Kidney tubule cell (primary cell): Measurements from ENCODE around the gene TACC2.
"Not testable (repeated sequence)": the region's sequence is repeated elsewhere in the genome, so short reads cannot be mapped to it uniquely, and the experiment has no call there.

ENCODE experiments used
- DNase-seq: peaks from one replicate; pipeline ENCODE4 v3.0.0-alpha.2; 2018; ENCODE audit warnings: low spot score

Gene TACC2

DNA sequence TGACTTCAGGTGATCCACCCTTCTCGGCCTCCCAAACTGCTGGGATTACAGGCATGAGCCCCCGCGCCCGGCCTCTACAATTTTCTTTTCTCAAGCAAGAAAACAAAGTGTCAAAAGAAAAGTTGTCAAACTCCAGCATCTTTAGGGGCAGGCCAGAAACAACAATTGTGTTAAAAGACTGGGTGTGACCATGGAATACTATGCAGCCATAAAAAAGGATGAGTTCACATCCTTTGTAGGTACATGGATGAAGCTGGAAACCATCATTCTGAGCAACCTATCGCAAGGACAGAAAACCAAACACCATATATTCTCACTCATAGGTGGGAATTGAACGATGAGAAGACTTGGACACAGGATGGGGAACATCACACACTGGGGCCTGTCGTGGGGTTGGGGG is 34.3 kb downstream of the TACC2 start:
- not testable (repeated sequence) for DNase-seq

DNA sequence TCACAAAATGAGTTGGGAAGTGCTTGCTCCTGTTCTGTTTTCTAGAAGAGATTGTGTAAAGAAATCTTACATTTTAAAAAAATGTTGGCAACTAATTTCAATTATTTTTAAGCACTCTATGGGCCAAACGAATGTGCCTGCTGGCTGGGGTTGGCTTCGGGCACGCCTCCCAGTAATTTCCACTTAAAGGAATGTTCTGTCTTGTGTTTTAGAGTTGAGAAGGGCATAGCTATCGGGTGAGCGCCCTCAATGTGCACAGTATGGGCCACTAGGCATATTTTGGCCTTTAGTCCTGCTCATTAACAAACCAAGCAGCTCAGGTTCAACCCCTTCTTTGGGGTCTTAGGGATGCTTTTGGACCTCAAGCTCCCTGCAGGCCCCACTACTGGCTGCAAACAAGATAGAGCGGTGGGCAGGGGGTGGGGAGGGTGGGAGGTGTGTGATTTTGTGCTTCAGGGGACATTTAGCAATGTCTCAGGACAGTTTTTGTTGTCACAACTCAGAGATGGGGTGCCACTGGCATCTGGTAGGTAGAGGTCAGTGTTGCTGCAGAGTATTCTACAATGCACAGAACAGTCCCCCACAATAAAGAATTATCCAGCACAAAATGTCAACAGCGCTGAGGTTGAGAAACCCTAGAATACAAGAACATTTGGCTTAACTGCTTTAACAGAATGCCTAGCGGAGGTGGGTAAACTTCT is 40.7 kb downstream of the TACC2 start:
- DNase-seq, result no peak

DNA sequence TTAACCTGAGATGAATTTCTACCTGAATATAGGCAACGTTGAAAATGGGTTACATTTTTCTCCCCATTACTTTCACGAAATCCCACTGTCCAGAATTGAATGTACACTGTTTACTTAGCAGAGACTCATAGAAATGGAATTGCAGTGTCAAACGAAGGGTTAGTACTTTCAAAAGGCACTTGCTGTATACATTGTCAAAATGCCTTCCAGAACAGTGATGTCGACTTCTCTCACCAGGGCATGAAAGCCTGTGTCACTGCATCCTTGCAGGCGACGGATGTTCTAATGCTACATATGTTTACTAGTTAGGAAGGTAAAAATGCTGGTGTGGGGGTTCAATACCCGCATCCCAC is 41.2 kb downstream of the TACC2 start:
- no peak for DNase-seq

DNA sequence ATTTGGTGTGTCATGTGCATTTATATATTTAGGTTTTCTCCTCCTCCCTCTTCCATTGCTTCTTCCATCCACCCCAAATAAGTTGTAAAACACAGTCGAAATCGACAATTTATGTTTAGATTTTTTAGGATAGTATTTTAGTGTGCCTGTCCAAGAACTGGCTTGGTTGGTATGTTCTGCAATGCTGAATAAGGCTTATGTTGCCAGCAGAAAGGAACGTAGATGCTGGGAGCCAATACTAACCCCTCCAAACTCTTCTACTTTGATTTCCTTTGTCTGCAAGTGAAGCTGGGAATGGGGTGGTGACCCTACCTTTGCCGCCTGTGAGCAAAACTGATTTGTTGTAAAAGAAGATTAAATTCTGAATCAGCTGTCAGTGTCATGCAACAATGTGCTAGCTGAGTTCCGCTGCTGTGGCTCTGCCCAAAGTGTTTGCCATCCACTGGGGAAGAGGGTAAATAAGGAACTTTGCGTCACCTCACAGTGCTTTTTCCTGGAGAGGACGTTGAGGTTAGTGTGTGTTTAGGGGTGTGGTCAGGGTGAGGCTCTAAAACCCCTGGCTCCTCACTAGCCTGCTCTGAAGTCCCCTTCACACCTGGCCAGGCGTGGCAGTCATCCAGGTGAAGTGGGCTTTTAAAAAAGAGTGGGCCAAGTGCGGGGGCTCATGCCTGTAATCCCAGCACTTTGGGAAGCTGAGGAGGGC is 44.4 kb downstream of the TACC2 start:
- DNase-seq, result no peak

DNA sequence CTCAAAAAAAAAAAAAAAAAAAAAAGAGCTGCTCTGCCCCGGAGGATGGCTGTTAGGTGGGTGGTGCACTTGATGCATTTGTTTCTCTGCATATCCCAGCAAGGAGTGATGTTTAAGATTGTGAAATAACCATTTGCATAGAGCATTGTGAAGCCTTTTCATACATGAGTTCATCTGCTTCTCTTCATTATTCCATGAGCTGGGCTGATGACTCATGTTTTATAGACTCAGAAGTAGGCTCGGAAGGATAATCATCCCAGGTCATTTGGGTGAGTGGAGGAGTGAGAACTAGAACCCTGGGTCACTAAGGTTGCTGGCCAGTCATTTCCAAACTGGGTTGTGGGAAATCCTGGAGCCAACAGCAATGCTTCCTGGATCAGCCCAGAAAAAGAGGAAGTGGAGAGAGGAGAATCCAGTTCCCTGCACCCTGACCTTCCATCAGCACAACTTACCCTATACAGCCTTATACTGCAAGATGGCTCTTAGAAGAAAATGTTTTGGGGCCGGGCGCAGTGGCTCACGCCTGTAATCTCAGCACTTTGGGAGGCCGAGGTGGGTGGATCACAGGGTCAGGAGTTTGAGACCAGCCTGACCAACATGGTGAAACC is 45.3 kb downstream of the TACC2 start:
- DNase-seq, result peak; percentile 75

DNA sequence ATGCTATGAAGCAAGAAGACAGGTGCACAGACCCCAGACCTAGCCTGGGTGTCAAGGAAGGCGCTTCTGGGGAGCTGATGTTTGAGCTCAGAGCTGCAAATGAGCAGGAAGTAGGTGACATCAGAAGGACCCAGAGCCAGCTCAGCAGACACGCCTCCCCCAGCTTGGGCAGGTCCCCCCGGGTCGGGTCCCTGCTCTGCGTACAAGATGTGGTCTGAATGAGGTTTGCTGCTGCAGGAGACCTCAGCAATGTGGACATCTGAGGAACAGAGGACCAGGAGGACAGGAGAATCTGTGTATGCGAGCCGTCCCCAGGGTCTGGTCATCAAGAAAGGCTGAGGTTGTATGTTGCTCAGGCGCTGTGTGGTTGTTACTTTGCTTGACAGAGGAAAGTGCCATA is 51.8 kb downstream of the TACC2 start:
- DNase-seq, result no peak

DNA sequence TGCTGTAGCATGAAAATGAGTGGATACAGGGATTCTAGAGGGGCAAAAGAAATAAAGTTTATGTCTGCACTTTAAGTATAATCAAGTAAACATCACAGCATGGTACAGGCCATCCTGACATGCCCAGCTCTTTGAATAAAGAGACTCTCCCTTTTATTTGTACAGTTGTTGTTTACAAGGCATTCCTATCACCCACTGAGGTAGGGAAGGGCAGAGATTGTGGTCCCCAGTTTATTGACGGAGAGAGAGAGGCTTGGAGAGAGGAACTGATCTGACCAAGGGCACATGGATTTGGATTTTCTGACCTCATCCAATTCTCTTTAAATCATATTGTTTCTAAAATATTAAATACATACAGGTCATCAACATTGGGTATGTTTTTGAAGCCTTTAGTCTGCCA is 53.9 kb downstream of the TACC2 start:
- DNase-seq, result no peak

DNA sequence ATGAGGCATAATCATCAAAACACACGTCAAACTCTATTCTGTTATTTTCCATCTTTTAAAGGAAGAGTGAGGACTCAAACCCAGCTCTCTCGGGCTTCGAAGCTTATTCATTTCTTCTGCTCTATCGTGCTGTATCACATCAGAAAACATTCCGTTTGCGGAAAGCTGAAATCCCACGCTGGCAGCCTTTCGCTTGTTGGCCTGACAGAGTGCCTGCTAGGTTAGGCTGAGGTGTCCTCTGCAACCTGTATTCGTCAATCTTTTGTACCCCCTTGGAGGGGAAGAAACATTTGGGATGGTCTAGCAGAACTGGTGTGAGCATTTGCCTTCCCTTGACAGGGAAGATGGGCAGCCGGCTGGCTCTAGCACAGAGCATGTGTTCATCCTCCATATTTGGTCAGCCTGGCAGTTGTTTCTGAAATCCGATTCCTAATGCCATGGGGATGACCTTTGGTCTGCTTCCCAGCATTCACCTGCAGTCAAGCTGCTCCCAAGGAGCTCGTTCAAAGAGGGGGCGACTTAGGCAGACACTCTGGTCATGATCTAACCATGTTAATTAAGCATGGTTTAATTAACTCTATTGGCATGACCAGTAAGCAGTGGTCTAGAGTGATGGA is 55.2 kb downstream of the TACC2 start:
- DNase-seq, result no peak

DNA sequence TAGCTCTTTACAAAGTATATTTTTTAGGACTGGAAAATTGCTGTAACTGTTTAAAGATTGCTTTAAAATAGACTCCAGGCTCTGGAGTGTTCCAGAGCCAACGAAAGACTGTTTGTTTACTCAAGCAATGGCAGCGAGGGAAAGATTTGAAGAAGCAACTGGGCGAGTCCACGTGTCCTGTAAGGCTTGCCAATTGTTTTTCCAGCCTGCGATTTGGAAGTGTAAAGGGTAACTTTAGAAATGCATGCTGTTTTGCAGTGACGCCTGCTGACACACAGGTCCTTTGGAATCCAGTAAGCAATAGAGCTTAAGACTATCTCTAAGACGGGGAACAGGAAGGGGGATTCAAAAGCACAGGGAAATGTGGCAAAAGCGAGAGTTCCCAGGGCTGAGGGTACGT is 55.8 kb downstream of the TACC2 start:
- no peak for DNase-seq

DNA sequence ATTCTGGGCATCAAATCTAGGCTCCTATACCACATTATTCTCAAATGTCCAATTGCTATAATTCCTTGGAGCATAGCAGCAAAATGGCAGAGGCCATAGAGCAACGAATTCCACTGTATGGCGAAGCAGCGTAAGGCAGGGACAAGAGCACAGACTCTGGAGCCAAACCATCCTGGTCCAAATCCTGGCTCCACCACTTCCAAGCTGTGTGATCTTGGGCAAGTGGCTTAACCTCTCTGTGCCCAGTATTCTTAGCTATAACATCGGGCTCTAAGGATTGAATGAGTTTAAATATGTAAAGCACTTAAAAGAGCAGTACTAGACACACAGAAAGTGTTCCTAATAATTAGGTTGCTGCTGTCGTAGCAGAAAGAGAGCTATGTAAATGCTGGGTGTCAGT is 56.2 kb downstream of the TACC2 start:
- no peak for DNase-seq

DNA sequence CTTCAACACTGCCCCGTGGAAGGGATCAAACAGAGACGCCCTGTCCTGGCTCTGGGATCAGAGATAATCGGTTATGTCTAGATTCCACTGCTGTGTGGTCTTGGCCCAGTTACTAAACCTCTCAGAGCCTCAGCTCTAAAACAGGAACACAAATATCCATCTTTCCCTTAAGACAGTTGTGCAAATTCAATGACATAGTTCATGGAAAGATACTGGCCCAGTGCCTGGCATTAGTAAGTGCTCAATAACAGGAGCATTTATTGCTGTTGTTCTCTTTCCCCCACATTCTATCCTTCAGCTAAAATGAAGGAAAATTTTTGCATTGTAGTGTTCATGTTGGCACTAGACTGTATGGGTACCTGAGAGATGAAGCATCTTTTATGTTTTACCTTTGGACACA is 58.6 kb downstream of the TACC2 start:
- DNase-seq, result no peak

DNA sequence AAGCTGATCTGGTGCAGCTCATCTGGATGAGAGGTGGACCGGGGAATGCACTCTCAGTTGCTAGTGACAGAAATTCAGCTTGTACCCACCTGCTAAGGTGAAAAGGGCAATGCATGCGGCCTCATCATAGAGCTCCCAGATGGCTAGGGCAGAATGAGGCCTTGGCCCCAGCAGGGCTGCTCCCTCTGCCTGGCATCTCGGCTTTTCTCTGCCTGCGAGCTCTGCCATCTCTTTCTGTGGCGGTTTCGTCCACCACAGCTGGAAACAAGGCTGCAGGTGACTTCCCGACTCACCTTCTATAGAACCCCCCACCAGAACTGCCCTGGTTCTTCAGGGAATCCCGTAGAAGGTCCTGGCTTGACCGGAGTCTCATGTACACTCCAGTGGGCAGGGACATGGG is 60.1 kb downstream of the TACC2 start:
- DNase-seq, result no peak

DNA sequence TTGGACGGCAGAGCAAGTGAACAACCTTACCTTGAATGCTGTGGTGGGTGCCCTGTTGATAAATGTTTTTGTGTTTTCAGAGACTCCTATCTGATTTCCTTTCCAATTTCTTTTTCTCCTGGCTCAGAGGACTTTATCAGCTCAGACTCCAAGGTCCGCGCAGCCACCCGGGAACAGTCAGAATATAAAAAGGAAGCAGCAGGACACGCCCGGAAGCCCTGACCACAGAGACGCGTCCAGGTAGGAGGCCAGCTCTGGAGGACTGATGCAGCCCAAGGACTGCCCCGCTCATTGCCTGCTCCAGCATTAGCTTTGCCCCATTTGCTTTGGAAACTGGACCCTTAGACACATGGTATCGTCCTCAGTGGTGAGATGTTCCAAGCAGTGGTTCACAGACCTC is 61.3 kb downstream of the TACC2 start:
- no peak for DNase-seq

DNA sequence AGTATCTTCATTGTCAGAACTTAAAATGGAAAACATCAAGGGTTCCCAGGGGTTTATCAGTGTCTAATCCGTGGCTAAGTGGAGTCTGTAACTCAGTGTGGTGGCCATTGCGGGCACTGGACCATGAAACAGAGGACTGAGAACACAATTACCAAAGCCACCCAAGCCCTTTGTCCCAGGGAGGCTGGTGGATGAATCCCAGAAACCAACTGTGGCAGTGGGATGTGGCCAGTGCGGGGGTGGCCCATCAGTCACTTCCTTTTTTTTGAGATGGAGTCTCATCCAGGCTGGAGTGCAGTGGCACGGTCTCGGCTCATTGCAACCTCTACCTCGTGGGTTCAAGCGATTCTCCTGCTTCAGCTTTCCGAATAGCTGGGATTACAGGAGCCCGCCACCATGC is 61.8 kb downstream of the TACC2 start:
- no peak for DNase-seq

DNA sequence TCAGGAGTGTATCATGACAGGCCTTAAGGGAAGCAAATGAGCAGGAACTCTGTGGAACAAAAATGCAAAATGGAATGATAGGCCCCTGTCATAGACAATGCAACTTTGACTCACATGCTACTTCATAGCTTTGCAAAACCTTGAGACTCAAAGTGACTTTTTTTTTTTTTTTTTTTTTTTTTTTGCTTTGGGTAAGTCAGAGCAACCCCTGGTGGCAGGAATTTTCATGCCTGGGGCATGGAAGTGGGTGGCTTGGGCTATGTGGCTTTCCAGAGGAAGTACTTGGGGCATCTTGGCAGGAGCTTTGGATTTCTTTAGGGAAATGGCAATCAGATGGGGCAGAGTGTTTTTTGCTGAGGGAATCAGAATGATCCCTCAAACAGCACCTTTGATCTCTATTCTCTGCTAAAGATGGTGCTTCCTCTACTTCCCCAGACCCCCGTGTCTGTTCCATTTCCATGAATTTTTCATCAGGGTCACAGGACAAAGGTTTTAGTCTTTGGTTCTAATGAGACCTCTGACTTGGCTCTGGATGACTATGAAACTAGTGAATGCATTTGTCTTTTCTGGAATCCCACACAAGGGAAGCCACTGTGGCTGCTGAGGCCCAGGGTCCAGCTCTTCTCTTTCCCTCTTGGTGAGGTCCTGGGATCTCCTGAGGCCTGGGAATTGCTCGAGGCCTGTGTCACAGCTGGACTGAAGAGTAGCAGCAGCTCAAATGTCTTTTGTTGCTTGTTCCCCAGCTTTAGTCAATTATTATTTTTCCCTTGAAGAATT is 62.8 kb downstream of the TACC2 start:
- peak; percentile 90 for DNase-seq

DNA sequence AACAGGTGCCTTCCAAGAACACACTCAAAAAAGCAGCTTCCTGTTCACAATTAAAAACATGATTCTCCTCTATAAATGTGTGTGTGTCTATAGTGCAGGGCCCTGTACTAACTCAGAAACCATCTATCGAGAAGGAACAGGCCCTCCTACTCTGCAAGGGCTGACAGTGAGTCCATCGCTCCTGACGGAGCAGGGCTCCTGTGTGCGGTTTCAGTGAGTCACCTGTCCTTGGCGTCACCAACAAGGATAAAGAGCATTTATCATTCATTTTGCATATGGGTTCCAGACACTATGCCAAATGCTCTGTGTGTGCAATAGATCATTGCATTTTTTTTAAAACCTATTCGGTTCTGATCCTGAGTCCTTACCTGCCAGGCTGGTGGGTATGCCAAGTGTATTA is 63.7 kb downstream of the TACC2 start:
- DNase-seq, result no peak

DNA sequence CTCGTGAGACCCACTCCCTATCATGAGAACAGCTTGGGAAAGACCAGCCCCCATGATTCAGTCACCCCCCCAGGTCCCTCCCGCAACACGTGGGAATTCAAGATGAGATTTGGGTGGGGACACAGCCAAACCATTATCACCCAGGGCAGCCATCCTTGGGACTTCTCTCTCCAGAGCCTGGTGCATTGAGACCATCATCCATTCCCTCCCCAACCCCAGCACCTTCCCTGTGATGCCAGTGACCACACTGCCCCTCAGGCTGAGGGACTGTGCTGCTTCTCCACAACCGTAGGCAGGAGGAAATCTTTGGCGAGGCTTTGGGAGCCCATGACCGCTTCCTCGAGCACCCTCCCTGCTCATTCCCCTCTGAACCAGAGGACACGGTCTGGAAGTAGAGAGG is 64.4 kb downstream of the TACC2 start:
- no peak for DNase-seq

DNA sequence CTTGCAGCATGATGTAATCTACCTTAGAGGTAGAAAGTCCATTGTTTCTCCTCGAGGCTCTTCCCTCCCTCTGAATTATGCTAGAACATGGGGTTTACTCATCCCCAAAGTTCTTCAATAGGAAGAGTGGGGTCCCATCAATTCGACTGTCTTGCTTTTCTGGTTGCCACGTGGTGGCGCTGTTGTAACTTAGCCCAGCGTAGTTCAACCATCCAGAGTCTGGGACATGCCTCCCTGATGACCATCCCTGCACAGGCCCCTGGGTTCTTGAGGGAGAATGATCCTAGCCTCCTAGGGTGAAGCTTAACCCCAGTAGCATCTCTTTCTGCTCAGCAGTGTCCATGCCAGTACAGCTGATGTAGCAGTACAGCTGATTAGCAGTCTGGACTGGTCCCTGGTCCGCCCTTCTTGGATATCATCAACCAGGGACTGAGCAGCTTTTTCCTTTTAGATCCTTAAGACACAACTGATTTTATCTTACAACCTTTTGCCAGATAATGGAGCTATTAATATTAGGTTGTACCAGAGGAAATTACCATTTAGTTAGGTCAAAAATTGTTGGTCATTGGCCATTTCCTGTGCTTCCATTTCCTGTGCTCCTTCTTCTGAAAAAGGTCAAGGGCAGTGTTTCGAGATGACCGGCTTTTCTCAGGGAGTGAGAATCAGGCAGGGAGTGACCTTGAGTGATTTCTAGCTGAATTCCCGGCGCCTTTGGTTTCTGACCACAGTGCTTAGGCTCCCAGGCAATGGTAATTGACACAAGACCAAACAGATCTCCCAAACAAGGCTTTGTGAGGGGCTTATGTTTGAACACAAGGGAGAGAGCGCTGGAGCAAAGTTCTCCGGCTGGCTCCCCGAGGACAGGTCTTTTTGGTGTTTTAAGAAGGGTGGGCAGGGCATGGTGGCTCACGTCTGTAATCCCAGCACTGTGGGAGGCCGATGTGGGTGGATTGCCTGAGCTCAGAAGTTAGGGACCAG is 65.4 kb downstream of the TACC2 start:
- DNase-seq, result peak; percentile 54

DNA sequence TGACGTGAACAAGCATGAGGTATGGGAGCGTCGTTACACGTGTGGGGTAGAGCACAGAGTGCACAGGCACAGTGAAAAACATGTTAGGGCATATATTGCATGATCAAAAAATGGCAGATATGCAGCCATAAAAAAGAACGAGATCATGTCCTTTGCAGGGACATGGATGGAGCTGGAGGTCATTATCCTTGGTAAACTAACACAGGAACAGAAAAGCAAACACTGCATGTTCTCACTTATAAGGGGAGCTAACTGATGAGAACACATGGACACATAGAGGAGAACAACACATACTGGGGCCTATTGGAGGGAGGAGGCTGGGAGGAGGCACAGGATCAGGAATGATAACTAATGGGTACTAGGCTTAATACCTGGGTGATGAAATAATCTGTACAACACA is 66.3 kb downstream of the TACC2 start:
- no peak for DNase-seq

DNA sequence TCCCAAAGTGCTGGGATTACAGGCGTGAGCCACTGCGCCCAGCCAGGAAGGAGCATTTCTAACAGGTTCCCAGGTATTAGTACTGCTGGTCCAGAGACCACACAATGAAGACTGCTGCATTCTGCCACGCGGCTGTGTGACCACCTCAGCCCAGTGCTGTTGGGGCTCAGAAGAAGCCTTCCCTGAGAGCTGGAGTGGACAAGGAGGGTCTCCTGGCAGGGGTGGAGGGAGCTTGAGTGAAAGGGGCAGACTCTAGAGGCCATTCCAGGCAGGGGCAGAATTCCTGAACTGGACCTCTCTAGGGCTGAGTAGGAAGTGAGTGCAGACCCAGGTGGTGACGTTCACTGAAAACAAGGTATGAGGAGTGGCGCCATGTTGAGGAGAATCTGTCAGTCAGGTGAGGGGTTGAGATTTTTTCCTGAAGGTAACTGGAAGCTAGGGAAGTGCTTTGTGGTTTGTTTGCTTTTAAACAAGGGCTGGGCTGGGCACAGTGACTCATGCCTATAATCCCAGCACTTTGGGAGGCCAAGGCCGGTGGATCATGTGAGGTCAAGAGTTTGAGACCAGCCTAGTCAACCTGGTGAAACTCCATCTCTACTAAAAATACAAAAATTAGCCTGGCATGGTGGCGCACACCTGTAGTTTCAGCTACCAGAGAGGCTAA is 67.6 kb downstream of the TACC2 start:
- DNase-seq, result peak; percentile 33
